Measurements from ENCODE around the gene PAOX. TPM values are rescaled to one million over a fixed set of nuclear protein-coding genes. Genes with fewer than 3 reads are reported as not detected.

Gene PAOX
- total and polyA plus RNA-seq, 2 of the 13 experiments (the other 11 are each of a cell fraction or from before 2014, with no cell fraction given) = 0.49 to 0.77 TPM

DNA sequence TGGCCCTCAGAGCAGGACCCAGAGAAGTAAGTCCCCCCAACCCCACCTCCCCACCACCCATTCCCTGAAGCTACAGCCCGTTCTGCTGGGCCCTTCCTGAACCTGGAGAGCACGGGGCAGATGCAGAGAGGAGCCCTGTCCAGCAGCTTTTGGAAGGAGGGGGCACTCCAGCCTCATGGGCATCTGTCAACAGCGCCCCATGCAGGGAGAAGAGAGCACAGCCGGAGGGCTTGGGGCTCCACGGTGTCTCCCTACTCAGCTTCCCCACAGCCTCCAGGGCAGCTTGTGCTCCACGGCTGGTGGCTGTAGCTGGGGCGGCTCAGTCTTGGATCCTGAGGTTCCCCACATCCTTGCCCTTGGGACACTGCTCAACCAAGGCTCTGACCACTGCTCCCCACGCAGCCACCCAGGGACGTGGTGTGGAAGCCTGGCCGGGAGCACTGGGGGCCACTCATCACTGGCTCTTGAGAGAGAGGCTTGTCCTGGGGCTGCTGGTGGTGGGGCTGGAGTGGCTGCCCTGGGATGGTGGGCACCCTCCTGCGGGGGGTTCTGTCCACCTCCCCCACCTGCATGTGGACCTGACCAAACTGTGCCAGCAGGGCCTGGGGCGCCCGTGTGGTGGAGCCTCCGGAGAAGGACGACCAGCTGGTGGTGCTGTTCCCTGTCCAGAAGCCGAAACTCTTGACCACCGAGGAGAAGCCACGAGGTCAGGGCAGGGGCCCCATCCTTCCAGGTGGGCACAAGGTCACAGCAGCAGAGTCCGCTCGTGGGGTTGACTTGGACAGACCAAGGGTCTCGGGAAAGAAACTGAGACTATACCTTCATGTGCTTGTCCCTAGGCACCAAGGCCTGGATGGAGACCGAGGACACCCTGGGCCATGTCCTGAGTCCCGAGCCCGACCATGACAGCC lies 27.4 kb upstream of the PAOX start:
- peaks cover 5 to 14% of the 10 kb centered on the region in 2 experiments; a peak in 3 of 5 replicates for H3K36me3 ChIP-seq (replicated peaks in 1 of 2; ENCODE audit: control insufficient read depth in 1 of 2, insufficient read depth in 2 of 2, low read length in 2 of 2)
- CTCF ChIA-PET (ENCODE audit: low intra/inter-chr PET ratio, low total read pairs) = no interaction called here
- H2AFZ ChIP-seq (ENCODE audit: low read length) = no peak overlapping the region
- FAIRE-seq (no peak), ATAC-seq (no peak), DNase-seq (ENCODE audit: low spot score) (no peak)
- H3K9me3 ChIP-seq (ENCODE audit: low read length) = no peaks in the 10 kb centered on the region
- no peak overlapping the region for H3K4me3 ChIP-seq (replicated peaks in 1 of 3; ENCODE audit: insufficient read depth in 1 of 3, low read depth in 2 of 3, low read length in 3 of 3)
- no peak overlapping the region for H3K9ac ChIP-seq (ENCODE audit: insufficient read depth, low read depth, low read length)
- peaks cover 51% of the 10 kb centered on the region for H3K4me1 ChIP-seq (ENCODE audit: insufficient read depth, low read length)
- H3K27ac ChIP-seq (ENCODE audit: extremely low read length, insufficient read depth, low read length) = no peak overlapping the region
- POLR2A ChIA-PET = no interaction called here
- H4K20me1 ChIP-seq (ENCODE audit: insufficient read depth, low read length) = peaks cover 13% of the 10 kb centered on the region; the same call in 1 of the 2 replicates
- no peaks in the 10 kb centered on the region for H3K27me3 ChIP-seq (ENCODE audit: control insufficient read depth in 1 of 2, insufficient read depth in 2 of 2, low read length in 2 of 2)
- in situ Hi-C loops (cut with HindIII; ENCODE audit: extremely low pct_ligation_motif_present, low pct_unique_long_range_greater_than_20kb) = no loop called here
- BruUV-seq (replicated peaks) = TSS peak; percentile 49
- intact Hi-C loops (cut with micrococcal nuclease; ENCODE audit: unreplicated experiment) = no loop called here
- whole genome bisulfite sequencing (ENCODE audit: low lambda C conversion rate) = no CpG with 5 or more reads among the region's 24 CpGs
- H3K4me2 ChIP-seq (ENCODE audit: low read depth, low read length) = no peak overlapping the region
- H3K79me2 ChIP-seq (ENCODE audit: insufficient read depth, low read length) = peaks cover 6% of the 10 kb centered on the region
- TF ChIP-seq POLR2G (IDR thresholded peaks at IDR 0.05; ENCODE audit: low read depth, low read length) (peak; percentile 22; the same call in 1 of the 2 replicates), CTCF (CRISPR knock-in tag; IDR thresholded peaks at IDR 0.05) (peak; percentile 41), U2AF2 (IDR thresholded peaks at IDR 0.05; ENCODE audit: low read depth, low read length) (no peak), MXD1 (CRISPR knock-in tag; IDR thresholded peaks at IDR 0.05) (0 out of 2 replicates have a peak, but pooled peaks have one; percentile 33), CREBL2 (CRISPR knock-in tag; IDR thresholded peaks at IDR 0.05; ENCODE audit: borderline replicate concordance) (no peak), TMF1 (CRISPR knock-in tag; IDR thresholded peaks at IDR 0.05; ENCODE audit: low read depth) (0 out of 2 replicates have a peak, but pooled peaks have one; percentile 16), RARA (CRISPR knock-in tag; IDR thresholded peaks at IDR 0.05) (no peak), ZNF354B (CRISPR knock-in tag; IDR thresholded peaks at IDR 0.05) (no peak), HOMEZ (CRISPR knock-in tag; IDR thresholded peaks at IDR 0.05; ENCODE audit: low read depth) (no peak), ZNF234 (CRISPR knock-in tag; conservative IDR thresholded peaks at IDR 0.05) (no peak), HDAC6 (IDR thresholded peaks at IDR 0.05; ENCODE audit: low read depth, low read length) (no peak), MAZ (IDR thresholded peaks at IDR 0.05; ENCODE audit: borderline replicate concordance, low read depth, low read length) (no peak), MAZ (CRISPR knock-in tag; IDR thresholded peaks at IDR 0.05; ENCODE audit: low read depth) (0 out of 2 replicates have a peak, but pooled peaks have one; percentile 2), NFKB2 (CRISPR knock-in tag; IDR thresholded peaks at IDR 0.05; ENCODE audit: borderline replicate concordance) (0 out of 2 replicates have a peak, but pooled peaks have one; percentile 21), ZC3H13 (CRISPR knock-in tag; IDR thresholded peaks at IDR 0.05) (no peak), ELF1 (CRISPR knock-in tag; IDR thresholded peaks at IDR 0.05) (no peak), PHF5A (CRISPR knock-in tag; IDR thresholded peaks at IDR 0.05; ENCODE audit: low read depth, unreplicated experiment) (peak; percentile 16), ZNF225 (CRISPR knock-in tag; IDR thresholded peaks at IDR 0.05) (no peak), ZNF264 (CRISPR knock-in tag; IDR thresholded peaks at IDR 0.05) (0 out of 2 replicates have a peak, but pooled peaks have one; percentile 43), ZNF180 (CRISPR knock-in tag; IDR thresholded peaks at IDR 0.05; ENCODE audit: borderline replicate concordance, low read depth) (no peak), JARID2 (CRISPR knock-in tag; IDR thresholded peaks at IDR 0.05; ENCODE audit: insufficient replicate concordance) (no peak)

Measured in HepG2 (cell line).